Neutrophil (primary cell): ENCODE data around the gene ZNF302.
"Not testable (repeated sequence)": the region's sequence is repeated elsewhere in the genome, so short reads cannot be mapped to it uniquely, and the experiment has no call there.

Source experiments
- H3K27ac ChIP-seq: fragments of 200-600 bp; sonication (generic); 2 replicates; pipeline ENCODE4 v1.5.1; 2016; ENCODE audit warnings: mild to moderate bottlenecking, moderate library complexity
- H3K27me3 ChIP-seq: fragments of 200-600 bp; sonication (generic); 2 replicates; pipeline ENCODE4 v1.6.0; 2016; ENCODE audit warnings: mild to moderate bottlenecking
- H3K36me3 ChIP-seq: fragments of 200-600 bp; sonication (generic); 2 replicates; pipeline ENCODE4 v1.5.1; 2017
- H3K4me1 ChIP-seq, 2 experiments: fragments of 200-600 bp in 1 of 2; sonication (generic) in 1 of 2; 1 replicate in 1 of 2; 2 replicates in 1 of 2; pipeline versions ENCODE4 v1.5.1 to v1.6.1; 2013 to 2016; ENCODE audit warnings: low read depth in 1 of 2, low read length in 1 of 2, mild to moderate bottlenecking in 1 of 2, moderate library complexity in 1 of 2; ENCODE audit not compliant: control insufficient read depth in 1 of 2, insufficient read depth in 1 of 2
- H3K4me3 ChIP-seq, 2 experiments: fragments of 200-600 bp in 1 of 2; sonication (generic) in 1 of 2; 1 replicate in 1 of 2; 2 replicates in 1 of 2; pipeline ENCODE4 v1.5.1; 2013 to 2016; ENCODE audit warnings: low read depth in 1 of 2, low read length in 1 of 2, mild to moderate bottlenecking in 1 of 2, moderate library complexity in 1 of 2
- H3K9me3 ChIP-seq: fragments of 200-600 bp; sonication (generic); 2 replicates; pipeline ENCODE4 v1.5.1; 2016
- TF ChIP-seq, protein P1 (sequence below): fragments of 200-600 bp; sonication (generic); IDR thresholded peaks from 2 replicates; pipeline ENCODE4 v1.5.1; 2016; ENCODE audit warnings: antibody characterized with exemption

ZNF302 gene

GRCh38 chr19:34667349-34668076, 10.0 kb upstream of the ZNF302 start:
- Histone ChIP-seq H3K36me3 (no peaks in the 10 kb centered on the region), H3K4me3 (no peak overlapping the region), H3K4me1 (no peaks in the 10 kb centered on the region), H3K9me3 (no peaks in the 10 kb centered on the region), H3K27me3 (peaks cover 10% of the 10 kb centered on the region), H3K27ac (no peak overlapping the region)
- TF ChIP-seq, protein P1, sequence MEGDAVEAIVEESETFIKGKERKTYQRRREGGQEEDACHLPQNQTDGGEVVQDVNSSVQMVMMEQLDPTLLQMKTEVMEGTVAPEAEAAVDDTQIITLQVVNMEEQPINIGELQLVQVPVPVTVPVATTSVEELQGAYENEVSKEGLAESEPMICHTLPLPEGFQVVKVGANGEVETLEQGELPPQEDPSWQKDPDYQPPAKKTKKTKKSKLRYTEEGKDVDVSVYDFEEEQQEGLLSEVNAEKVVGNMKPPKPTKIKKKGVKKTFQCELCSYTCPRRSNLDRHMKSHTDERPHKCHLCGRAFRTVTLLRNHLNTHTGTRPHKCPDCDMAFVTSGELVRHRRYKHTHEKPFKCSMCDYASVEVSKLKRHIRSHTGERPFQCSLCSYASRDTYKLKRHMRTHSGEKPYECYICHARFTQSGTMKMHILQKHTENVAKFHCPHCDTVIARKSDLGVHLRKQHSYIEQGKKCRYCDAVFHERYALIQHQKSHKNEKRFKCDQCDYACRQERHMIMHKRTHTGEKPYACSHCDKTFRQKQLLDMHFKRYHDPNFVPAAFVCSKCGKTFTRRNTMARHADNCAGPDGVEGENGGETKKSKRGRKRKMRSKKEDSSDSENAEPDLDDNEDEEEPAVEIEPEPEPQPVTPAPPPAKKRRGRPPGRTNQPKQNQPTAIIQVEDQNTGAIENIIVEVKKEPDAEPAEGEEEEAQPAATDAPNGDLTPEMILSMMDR: no peak

DNA sequence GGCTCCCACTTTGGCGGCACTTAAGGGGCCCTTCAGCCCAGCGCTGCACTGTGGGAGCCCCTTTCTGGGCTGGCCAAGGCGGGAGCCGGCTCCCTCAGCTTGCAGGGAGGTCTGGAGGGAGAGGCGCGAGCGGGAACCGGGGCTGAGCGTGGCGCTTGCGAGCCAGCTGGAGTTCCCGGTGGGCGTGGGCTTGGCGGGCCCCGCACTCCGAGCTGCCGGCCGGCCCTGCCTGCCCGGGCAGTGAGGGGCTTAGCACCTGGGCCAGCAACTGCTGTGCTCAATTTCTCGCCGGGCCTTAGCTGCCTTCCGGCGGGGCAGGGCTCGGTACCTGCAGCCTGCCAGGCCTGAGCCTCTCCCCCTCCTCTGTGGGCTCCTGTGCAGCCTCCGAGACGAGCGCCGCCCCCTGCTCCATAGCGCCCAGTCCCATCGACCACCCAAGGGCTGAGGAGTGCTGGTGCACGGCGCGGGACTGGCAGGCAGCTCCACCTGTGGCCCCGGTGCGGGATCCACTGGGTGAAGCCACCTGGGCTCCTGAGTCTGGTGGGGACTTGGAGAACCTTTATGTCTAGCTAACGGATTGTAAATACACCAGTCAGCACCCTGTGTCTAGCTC, 9.3 kb upstream of the ZNF302 start:
- H3K9me3 ChIP-seq, H3K4me1 ChIP-seq, H3K4me3 ChIP-seq, H3K36me3 ChIP-seq, H3K27ac ChIP-seq: not testable (repeated sequence)
- peaks cover 16% of the 10 kb centered on the region for H3K27me3 ChIP-seq

DNA sequence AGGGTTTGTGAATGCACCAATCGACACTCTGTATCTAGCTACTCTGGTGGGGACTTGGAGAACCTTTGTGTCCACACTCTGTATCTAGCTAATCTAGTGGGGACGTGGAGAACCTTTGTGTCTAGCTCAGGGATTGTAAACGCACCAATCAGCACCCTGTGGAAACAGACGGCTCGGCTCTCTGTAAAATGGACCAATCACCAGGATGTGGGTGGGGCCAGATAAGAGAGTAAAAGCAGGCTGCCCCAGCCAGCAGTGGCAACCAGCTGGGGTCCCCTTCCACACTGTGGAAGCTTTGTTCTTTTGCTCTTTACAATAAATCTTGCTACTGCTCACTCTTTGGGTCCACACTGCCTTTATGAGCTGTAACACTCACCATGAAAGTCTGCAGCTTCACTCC, 8.8 kb upstream of the ZNF302 start:
- not testable (repeated sequence) for H3K36me3 ChIP-seq, H3K27ac ChIP-seq, H3K4me1 ChIP-seq, H3K9me3 ChIP-seq, H3K4me3 ChIP-seq
- H3K27me3 ChIP-seq: peaks cover 21% of the 10 kb centered on the region

DNA sequence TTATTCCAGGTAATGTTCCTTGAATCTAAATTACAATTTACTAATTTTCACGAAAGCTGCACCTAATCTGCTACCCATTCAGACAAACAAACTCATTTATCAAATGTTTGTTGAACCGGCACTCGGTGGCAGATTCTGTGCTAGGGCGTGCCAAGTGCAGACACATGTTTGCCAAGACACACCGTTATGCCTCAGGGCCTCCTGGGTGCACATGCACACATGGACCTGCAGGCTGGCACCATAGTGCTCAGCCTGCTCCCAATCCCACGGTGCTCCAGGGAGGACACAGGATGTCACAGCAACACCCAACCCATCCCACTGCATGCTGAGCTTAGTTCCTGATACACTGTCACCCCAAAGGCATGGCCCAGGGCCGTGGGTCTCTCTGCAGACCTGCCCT, 8.2 kb upstream of the ZNF302 start:
- no peaks in the 10 kb centered on the region for H3K4me1 ChIP-seq
- no peak overlapping the region for H3K27ac ChIP-seq
- peaks cover 27% of the 10 kb centered on the region for H3K27me3 ChIP-seq
- H3K4me3 ChIP-seq: no peak overlapping the region
- no peaks in the 10 kb centered on the region for H3K9me3 ChIP-seq
- TF ChIP-seq, protein P1: no peak
- H3K36me3 ChIP-seq: no peaks in the 10 kb centered on the region

DNA sequence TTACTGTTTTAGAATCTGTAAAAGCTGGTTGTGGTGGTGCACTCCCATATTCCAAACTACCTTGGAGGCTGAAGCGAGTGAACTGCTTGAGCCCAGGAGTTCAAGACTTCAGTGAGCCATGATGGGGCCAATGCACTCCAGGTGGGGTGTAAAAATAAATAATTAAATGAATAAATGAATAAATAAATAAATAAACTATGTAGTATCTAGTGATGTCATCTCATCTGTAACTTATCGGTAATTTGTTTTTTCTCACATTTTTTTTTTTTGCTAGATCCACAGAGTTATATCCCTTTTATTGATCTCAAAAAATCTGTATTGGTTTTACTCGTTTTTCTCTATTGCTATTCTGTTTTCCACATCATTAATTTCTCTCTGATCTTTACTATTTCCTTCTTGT, 5.5 kb upstream of the ZNF302 start:
- Histone ChIP-seq H3K4me1 (peaks cover 3 to 5% of the 10 kb centered on the region in 2 experiments), H3K27me3 (peaks cover 47% of the 10 kb centered on the region), H3K4me3 (no peak overlapping the region), H3K9me3 (peaks cover 7% of the 10 kb centered on the region), H3K27ac (no peak overlapping the region), H3K36me3 (no peaks in the 10 kb centered on the region)
- TF ChIP-seq, protein P1: no peak

DNA sequence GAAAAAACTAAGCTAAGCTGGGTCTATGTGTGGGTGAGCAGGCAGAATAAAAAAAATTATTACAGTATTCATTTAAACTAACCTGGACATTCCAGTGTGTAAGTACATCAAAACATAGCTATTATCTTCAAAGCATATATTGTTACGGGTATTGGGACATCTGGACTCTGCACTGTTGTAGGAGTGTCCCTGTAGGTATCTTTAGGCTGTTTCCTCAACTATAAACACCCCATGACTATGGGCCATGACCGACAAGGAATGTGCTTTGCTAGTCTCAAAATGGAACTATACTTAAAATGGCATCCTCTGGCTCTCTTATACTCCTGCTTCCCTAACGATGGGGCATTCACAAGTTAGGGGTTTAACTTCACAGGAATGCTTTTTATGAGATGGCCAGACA, 3.9 kb upstream of the ZNF302 start:
- Histone ChIP-seq H3K27me3 (peaks cover 47% of the 10 kb centered on the region), H3K27ac (no peak overlapping the region), H3K4me3 (no peak overlapping the region), H3K4me1 (peaks cover 11 to 14% of the 10 kb centered on the region in 2 experiments), H3K9me3 (peaks cover 7% of the 10 kb centered on the region), H3K36me3 (no peaks in the 10 kb centered on the region)
- TF ChIP-seq, protein P1: no peak
